HTERT RPE-1 (cell line): ENCODE measurements around the gene ACOXL.
"Not testable (repeated sequence)": the region's sequence is repeated elsewhere in the genome, so short reads cannot be mapped to it uniquely, and the experiment has no call there.

Experiments used
- in situ Hi-C: fragments of 300-500 bp; cut with MboI; formaldehyde crosslinking; loops from 4 replicates; pipeline ENCODE4 v1.14.3; 2020; ENCODE audit warnings: low sequenced_read_pairs

The ACOXL gene

DNA sequence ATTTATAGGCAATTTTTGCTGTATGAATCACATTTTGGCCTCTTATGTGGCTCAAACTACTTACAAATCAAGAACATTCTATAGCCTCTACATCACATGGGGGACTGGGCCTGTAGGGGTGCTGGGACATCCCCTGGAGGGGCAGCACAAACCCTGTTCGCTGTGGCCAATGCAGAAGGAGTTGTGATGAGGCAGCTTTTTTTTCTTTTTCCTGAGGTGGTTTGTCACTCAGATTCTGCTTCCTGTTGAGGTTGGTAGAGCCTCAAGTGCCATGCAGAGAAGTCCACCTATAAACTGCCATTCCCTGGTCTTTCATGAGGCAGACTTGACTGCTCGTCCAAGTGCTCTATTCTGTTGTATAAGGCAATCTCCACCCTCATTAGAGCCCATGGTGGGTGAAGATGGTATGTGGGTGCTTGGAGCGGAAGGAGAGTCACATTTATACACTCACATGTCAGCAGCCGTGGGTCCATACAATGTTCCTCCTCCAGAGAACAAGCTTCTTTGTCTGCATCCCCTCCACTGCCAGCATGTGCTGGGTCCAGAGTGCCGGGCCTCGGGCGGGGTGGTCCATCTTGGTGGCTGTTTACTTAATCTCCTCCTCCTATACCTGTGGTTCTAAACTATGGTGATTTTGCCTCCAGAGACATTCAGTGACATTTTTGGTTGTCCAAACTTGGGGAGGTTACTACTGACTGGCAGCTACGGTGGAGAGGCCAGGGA is 120.3 kb downstream of the ACOXL start:
- in situ Hi-C loops, result no loop called here

DNA sequence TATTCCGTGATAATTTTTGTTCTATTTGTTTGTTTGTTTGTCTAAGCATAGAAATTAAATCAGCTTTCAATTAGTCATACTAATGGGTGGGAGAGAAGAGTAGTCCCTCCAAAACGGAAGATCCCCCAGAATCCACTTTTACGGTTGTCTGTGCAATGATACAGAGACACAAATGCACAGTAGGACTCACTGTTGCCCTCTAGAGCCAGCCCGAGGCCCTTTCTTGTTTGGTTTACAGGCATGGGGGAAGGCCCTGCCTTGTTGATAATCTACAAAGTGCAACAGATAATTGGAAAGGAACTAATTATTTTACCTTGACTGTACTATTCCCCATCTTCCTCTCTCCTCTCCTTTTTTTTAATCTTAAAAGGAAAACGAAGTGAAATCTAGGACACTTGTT is 121.1 kb downstream of the ACOXL start:
- in situ Hi-C loops, result no loop called here

DNA sequence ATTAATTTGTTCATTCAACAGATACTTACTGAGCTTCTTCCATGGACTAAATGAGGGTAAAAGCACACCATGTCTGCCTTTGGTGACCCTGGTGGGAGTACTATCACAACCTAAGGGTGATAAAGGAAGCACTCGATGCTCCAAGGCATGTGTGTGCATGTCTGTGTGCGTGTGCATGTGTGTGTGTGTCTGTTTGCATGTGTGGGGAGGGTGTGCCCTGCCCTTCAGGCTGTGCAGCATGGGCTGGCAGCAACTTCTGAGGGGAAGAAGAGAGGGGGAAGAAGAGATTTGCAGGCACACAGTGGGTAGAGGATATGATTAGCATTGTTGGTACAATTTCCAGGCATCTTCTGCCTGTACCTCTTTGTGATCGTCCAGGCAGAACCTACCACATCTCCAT is 121.6 kb downstream of the ACOXL start:
- in situ Hi-C loops, result no loop called here

- in situ Hi-C loops, result no loop called here
These were observed 122.1 kb downstream of the ACOXL start for GRCh38 chr2:110854355-110855081.

- in situ Hi-C loops, result not testable (repeated sequence)
These were observed 123.5 kb downstream of the ACOXL start for GRCh38 chr2:110855841-110856240.

GRCh38 chr2:110858135-110858725 is 125.9 kb downstream of the ACOXL start:
- in situ Hi-C loops, result no loop called here

- in situ Hi-C loops, result no loop called here
These were observed 126.8 kb downstream of the ACOXL start for GRCh38 chr2:110858993-110859701.

- in situ Hi-C loops, result no loop called here
These were observed 128.3 kb downstream of the ACOXL start for GRCh38 chr2:110860630-110861029.

GRCh38 chr2:110861616-110862260 is 129.4 kb downstream of the ACOXL start:
- in situ Hi-C loops, result no loop called here

GRCh38 chr2:110863726-110864125 is 131.4 kb downstream of the ACOXL start:
- in situ Hi-C loops, result no loop called here

- in situ Hi-C loops, result no loop called here
These were observed 131.8 kb downstream of the ACOXL start for GRCh38 chr2:110864176-110864575.

DNA sequence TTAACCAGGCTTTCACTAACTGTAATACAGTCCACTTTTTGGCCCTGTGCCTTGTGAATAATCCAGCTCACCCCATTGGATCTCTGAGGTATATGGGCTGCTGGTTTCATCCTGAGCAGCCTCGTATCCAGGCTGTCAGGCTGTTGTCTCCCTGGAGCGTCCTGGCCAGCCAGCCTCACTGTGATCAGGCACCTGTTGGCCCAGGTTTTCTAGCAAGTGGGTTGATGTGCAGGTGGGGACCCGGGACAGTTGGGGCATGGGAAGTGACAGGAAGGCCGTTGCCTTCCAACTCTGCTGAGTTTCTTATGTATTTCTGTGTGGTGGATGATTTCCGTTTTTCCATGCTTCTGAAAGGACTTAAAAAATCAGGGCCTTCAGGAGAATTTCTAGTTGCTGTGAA is 132.4 kb downstream of the ACOXL start:
- in situ Hi-C loops, result no loop called here

DNA sequence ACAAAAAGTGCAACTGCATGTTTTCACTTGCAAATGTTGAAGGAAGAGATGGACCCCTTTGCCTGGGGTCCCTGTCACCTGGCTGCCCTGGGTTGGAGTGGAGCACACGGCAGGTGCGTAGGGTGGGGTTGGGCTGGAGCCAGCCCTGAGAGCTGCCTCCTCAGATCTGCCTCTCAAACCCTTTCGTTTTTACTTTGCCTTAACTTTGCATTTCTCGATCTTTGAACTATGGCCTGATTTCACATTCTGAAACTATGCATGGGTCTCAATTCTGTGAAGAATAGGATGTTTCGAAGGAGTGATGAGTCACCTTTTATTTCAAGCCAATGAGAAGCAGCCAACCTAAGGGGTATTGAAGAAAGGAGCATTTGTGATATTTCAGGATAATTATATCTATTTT is 132.8 kb downstream of the ACOXL start:
- in situ Hi-C loops, result no loop called here

- in situ Hi-C loops, result no loop called here
These were observed 133.7 kb downstream of the ACOXL start for GRCh38 chr2:110866045-110866444.

DNA sequence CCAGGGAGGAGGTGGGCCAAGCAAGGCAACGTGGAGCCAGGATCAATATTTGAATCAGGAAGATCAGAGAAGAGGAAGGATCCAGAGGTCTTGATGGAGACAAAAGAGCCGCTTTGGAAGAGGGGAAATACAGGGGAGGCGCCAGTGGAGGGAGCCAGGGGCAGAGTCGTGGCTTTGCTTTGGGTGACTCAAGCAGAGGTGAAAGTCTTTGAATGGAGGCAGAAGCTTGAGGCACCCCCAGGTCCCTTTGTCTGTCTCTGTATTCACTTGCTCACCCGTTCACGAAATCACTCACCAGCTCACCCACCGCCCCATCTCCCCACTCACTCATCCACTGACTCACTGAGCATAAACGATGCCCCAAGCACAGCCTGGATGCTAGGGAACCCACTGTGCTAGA is 134.1 kb downstream of the ACOXL start:
- in situ Hi-C loops, result no loop called here

DNA sequence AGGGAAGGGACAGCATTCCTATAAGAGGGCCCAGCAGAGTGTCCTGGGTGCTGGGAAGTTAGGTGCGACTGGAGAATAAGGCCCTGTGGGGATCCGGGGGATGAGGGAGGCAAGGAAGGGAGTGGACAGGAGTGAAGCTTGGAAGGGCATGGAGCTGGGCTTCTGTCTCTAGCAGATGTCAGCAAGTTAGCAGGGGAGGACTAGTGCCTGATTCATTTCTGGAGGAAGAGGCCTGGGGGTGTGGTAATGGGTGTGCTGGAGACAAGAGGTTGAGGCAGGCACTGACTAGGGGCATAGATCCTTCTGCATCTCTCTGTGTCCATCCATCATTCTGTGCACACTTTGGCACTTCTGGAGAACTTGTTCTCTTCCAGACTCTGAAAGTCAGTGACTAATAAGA is 134.7 kb downstream of the ACOXL start:
- in situ Hi-C loops, result no loop called here

- in situ Hi-C loops, result no loop called here
These were observed 136.6 kb downstream of the ACOXL start for GRCh38 chr2:110868971-110869370.

GRCh38 chr2:110869472-110870446 is 137.4 kb downstream of the ACOXL start:
- in situ Hi-C loops, result no loop called here

DNA sequence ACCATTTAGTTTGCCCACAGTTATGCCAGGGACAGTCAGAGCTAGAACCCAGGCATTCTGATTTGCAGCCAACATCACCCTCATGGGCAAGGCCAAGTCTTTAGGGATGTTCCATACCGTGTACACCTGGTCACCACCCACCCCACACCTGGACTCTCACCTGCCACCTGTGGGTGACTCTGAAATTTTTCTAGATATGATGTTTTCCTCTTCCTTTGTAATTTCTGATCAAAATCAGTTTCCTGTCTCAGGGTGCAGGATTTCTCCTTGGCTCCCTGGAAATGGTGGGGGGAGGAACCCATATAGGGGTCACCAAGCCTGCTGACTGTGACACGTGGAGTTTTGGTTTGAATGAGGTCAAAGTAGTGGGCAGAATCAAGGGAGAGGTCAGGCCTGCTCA is 138.2 kb downstream of the ACOXL start:
- in situ Hi-C loops, result no loop called here

GRCh38 chr2:110871637-110872036 is 139.3 kb downstream of the ACOXL start:
- in situ Hi-C loops, result no loop called here
